Ovary (tissue), 9 donors: Measurements from ENCODE around the gene MDGA2. TPM values are rescaled to one million over a fixed set of nuclear protein-coding genes. Genes with fewer than 3 reads are reported as not detected.

Experiments
- DNase-seq, 5 donors: peaks; one replicate each; pipeline ENCODE4 v3.0.0-alpha.2; 2019 to 2020
- H3K27ac ChIP-seq, 2 donors: fragments of 200-600 bp; one replicate each; pipeline versions ENCODE4 v1.5.1 to v1.8.0; 2019 to 2022
- H3K27me3 ChIP-seq: fragments of 200-600 bp; one replicate; pipeline ENCODE4 v1.8.0; 2022
- H3K36me3 ChIP-seq: fragments of 200-600 bp; sonication (generic); one replicate; pipeline ENCODE4 v1.5.1; 2019
- H3K4me1 ChIP-seq: one replicate; pipeline ENCODE4 v1.8.1; 2013; ENCODE audit warnings: mild to moderate bottlenecking, moderate library complexity; ENCODE audit not compliant: insufficient read depth
- H3K4me3 ChIP-seq: fragments of 200-600 bp; sonication (generic); one replicate; pipeline ENCODE4 v1.5.1; 2017
- H3K9me3 ChIP-seq, 2 donors: fragments of 200-600 bp in 1 of 2; sonication (generic) in 1 of 2; one replicate each; pipeline versions ENCODE4 v1.5.1 to v1.8.1; 2013 to 2019; ENCODE audit warnings: mild to moderate bottlenecking in 1 of 2, moderate library complexity in 1 of 2
- EP300 ChIP-seq: sonication (generic); formaldehyde crosslinking; IDR thresholded peaks from one replicate; pipeline ENCODE4 v1.6.1; 2017; ENCODE audit warnings: antibody characterized with exemption
- POLR2A ChIP-seq: fragments of 450-650 bp; IDR thresholded peaks from one replicate; pipeline ENCODE4 v1.6.1; 2017; ENCODE audit warnings: antibody characterized with exemption, mild to moderate bottlenecking, moderate library complexity
- WGBS, 3 donors: extraction: QIAGEN DNeasy Blood & Tissue Kit in 1 of 3; methylation state at CpG; one replicate each; pipeline versions ENCODE4 v1.1.5 to v1.1.7; 2013 to 2017; 5-methylcytosine and 5-hydroxymethylcytosine counted together
- intact Hi-C, 4 donors: fragments of 100-400 bp; cut with DNase I; formaldehyde crosslinking; loops; one replicate each; pipeline versions ENCODE4 v1.11.0 to v1.15.1; 2022 to 2023
- polyA plus RNA-seq, 2 donors: library from polyadenylated mRNA; stranded (reverse); fragments of 200-250 nt in 1 of 2; fragments of 350-450 nt in 1 of 2; fragmentation: Illumina TruSeq in 1 of 2; extraction: RNeasy Lipid Tissue Mini Kit (QIAGEN cat#74804) in 1 of 2; gene quantifications; one replicate each; pipeline ENCODE4 v1.2.3, GENCODE V29; 2013 to 2014
- total RNA-seq, 7 donors: library from RNA; depleted of rRNA in 2 of 7; stranded (reverse); fragments of >200 nt in 2 of 7; fragmentation: NEBNext Ultra II Directional in 3 of 7; extraction: Animal tissue kit (Norgen Biotek cat#: 25700) in 3 of 7; gene quantifications; one replicate each; pipeline versions ENCODE4 v1.1.0 to v1.2.4, GENCODE V29; 2016 to 2023
- TF ChIP-seq, protein P1 (sequence below), 3 donors: fragments of 450-650 bp in 2 of 3; fragments of 200-600 bp in 1 of 3; IDR thresholded peaks; one replicate each; pipeline versions ENCODE4 v1.5.1 to v1.8.0; 2016 to 2022; ENCODE audit warnings: antibody characterized with exemption in 3 of 3, mild to moderate bottlenecking in 1 of 3
- donor health status: DM: no; HTN: no; CAD: no; lungs with moderate emphysema.
- donor health status: DM: no; HTN: no; CAD: no.
- donor health status: Bipolar disorder and iron deficiency.
- donor health status: DM: yes; HTN: yes; CAD: no.
- donor health status: DM: no; HTN: no; CAD: no.
- donor health status: DM: yes; HTN: yes; CAD: no.

The MDGA2 gene
- total and polyA plus RNA-seq, 9 donors: 0.04 to 0.26 (median 0.18) TPM; not detected in 5

- Histone ChIP-seq H3K27me3 (no peaks in the 10 kb centered on the region), H3K36me3 (no peaks in the 10 kb centered on the region), H3K4me3 (no peak overlapping the region), H3K27ac (no peak overlapping the region), H3K4me1 (no peaks in the 10 kb centered on the region), H3K9me3 (no peaks in the 10 kb centered on the region)
- no peak for TF ChIP-seq EP300
- no peak for TF ChIP-seq POLR2A
- TF ChIP-seq, protein P1, sequence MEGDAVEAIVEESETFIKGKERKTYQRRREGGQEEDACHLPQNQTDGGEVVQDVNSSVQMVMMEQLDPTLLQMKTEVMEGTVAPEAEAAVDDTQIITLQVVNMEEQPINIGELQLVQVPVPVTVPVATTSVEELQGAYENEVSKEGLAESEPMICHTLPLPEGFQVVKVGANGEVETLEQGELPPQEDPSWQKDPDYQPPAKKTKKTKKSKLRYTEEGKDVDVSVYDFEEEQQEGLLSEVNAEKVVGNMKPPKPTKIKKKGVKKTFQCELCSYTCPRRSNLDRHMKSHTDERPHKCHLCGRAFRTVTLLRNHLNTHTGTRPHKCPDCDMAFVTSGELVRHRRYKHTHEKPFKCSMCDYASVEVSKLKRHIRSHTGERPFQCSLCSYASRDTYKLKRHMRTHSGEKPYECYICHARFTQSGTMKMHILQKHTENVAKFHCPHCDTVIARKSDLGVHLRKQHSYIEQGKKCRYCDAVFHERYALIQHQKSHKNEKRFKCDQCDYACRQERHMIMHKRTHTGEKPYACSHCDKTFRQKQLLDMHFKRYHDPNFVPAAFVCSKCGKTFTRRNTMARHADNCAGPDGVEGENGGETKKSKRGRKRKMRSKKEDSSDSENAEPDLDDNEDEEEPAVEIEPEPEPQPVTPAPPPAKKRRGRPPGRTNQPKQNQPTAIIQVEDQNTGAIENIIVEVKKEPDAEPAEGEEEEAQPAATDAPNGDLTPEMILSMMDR (IDR thresholded peaks at IDR 0.05): no peak
- DNase-seq: no peak
- intact Hi-C loops: no loop called here
- 85 to 95% (median 87%) methylated on average over 2 of the region's 2 CpGs for WGBS, 3 donors
Measured at GRCh38 chr14:47220096-47220495, 455.3 kb downstream of the MDGA2 start.

DNA sequence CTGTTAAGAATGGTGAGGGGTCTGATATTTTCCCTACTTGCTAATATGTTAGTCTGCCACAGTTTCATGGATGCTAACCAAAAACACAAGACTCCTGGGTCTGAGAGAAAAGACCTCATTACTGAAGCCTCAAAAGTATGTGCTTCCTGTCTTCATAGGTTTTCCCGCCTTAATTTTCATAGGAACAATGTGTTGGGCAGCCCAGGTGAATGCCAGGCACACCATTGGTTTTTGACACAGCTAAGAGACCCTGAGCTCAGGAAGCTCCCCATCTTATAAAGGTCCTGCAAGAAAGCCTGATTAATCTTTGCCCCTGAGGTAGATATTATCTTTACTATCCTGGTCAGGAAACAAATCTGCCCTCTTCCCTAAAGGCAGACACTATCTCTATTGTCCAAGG, 464.1 kb downstream of the MDGA2 start:
- TF ChIP-seq POLR2A (no peak), EP300 (no peak)
- TF ChIP-seq, protein P1 (IDR thresholded peaks at IDR 0.05): no peak
- WGBS, 3 donors: 83 to 97% (median 89%) methylated on average over 1 of the region's 1 CpG
- Histone ChIP-seq H3K27ac (no peak overlapping the region), H3K4me3 (no peak overlapping the region), H3K27me3 (no peaks in the 10 kb centered on the region), H3K4me1 (no peaks in the 10 kb centered on the region), H3K9me3 (no peaks in the 10 kb centered on the region), H3K36me3 (no peaks in the 10 kb centered on the region)
- DNase-seq: no peak
- intact Hi-C loops: no loop called here

DNA sequence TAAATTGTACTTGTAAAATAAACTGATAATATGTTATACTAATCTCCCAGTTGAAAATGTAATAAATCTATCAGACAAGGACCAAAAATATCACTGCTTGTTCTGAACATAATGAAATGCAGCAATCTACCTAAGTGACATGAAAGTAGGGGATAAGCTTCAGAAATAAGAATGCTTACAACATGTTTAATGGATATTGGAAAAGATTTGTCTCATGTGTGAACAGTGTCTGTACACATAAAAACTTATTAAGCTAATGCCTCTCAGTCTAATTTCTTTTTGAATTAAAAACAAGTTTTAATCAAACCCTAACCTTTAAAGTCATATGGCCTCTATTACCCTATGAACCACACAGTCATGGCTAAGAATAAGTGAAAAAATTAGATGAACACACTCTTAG, 465.3 kb downstream of the MDGA2 start:
- Histone ChIP-seq H3K36me3 (no peaks in the 10 kb centered on the region), H3K4me1 (no peaks in the 10 kb centered on the region), H3K27ac (no peak overlapping the region), H3K4me3 (no peak overlapping the region), H3K27me3 (no peaks in the 10 kb centered on the region), H3K9me3 (no peaks in the 10 kb centered on the region)
- DNase-seq: no peak
- intact Hi-C loops: no loop called here
- TF ChIP-seq POLR2A (no peak), EP300 (no peak)
- TF ChIP-seq, protein P1 (IDR thresholded peaks at IDR 0.05): no peak

DNA sequence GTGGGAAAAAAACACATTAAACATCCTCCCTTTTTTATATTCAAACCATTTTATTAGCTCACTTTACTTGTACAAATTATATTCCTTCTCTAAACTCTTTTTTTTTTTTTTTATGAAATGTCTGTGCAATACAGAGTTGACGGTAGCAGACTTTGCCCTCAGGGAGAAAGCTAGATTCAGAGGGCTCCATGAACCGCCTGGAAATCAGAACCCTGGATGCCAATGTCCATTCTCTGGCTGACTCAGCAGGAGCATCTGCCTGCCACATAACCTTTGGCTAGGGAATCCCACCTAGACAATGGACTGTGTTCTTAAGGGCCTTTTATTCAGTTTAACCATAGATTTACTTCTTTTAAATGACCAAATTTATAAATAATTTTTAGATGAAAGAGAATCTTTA, 467.0 kb downstream of the MDGA2 start:
- H3K36me3 ChIP-seq: no peaks in the 10 kb centered on the region
- no peaks in the 10 kb centered on the region for H3K9me3 ChIP-seq
- H3K27ac ChIP-seq: no peak overlapping the region
- H3K27me3 ChIP-seq: no peaks in the 10 kb centered on the region
- TF ChIP-seq EP300 (no peak), POLR2A (no peak)
- no peak for DNase-seq
- H3K4me3 ChIP-seq: no peak overlapping the region
- WGBS, 3 donors: 88 to 95% (median 91%) methylated on average over 2 of the region's 2 CpGs
- intact Hi-C loops: no loop called here
- no peaks in the 10 kb centered on the region for H3K4me1 ChIP-seq

- intact Hi-C loops: no loop called here
Measured at GRCh38 chr14:47207617-47208016, 467.8 kb downstream of the MDGA2 start.

More at GRCh38 chr14:47207617-47208016, 467.8 kb downstream of the MDGA2 start:
- H3K27ac ChIP-seq: no peak overlapping the region
- H3K4me3 ChIP-seq: no peak overlapping the region
- no peaks in the 10 kb centered on the region for H3K9me3 ChIP-seq
- 44 to 53% (median 45%) methylated on average over 3 of the region's 3 CpGs for whole genome bisulfite sequencing, 3 donors
- TF ChIP-seq POLR2A: no peak
- no peak for TF ChIP-seq EP300
- TF ChIP-seq, protein P1 (IDR thresholded peaks at IDR 0.05): no peak
- no peaks in the 10 kb centered on the region for H3K4me1 ChIP-seq
- H3K27me3 ChIP-seq: no peaks in the 10 kb centered on the region
- H3K36me3 ChIP-seq: no peaks in the 10 kb centered on the region
- no peak for DNase-seq
